NCI-H2196 treated with DMSO at 0.1 percent for 48 hours (cell line): ENCODE results near the gene REC8.
A peak's percentile ranks its signal among the peaks of the same experiment; 100 is the strongest.

Experiments
- DNase-seq: peaks from one replicate; lab custom pipeline; 2025; ENCODE audit not compliant: unreplicated experiment; lab: John Stamatoyannopoulos, UW

The REC8 gene

DNA sequence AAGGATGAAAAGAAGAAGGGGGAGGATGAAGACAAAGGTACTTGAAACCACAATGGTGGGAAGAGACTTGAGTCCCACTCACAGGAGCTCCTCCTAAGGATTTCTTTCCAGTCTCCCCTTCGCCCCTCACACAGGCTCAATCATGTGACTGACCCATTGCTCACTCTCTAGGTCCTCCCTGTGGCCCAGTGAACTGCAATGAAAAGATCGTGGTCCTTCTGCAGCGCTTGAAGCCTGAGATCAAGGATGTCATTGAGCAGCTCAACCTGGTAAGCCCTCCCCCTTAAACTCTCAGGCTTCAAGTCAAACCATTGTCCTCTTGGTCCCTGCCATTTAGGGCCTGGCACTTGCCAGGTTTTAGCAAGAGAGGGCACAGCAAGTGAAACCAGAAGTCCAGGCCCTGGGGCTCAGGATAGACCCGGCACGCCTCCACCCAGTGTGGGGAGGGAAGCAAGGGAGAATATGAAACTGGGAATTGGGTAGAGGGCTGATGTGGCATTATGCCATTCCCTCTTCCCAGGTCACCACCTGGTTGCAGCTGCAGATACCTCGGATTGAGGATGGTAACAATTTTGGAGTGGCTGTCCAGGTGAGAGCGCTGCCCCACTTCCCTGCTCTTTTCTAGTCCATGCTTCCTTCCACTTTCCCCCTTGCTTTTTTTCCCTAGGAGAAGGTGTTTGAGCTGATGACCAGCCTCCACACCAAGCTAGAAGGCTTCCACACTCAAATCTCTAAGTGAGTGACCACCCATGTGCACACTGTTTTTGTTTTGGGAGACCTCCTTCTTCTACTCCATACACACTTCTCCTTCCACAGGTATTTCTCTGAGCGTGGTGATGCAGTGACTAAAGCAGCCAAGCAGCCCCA, 34.1 kb upstream of the REC8 start:
- no peak for DNase-seq

GRCh38 chr14:24138396-24139271, 33.2 kb upstream of the REC8 start:
- no peak for DNase-seq

DNA sequence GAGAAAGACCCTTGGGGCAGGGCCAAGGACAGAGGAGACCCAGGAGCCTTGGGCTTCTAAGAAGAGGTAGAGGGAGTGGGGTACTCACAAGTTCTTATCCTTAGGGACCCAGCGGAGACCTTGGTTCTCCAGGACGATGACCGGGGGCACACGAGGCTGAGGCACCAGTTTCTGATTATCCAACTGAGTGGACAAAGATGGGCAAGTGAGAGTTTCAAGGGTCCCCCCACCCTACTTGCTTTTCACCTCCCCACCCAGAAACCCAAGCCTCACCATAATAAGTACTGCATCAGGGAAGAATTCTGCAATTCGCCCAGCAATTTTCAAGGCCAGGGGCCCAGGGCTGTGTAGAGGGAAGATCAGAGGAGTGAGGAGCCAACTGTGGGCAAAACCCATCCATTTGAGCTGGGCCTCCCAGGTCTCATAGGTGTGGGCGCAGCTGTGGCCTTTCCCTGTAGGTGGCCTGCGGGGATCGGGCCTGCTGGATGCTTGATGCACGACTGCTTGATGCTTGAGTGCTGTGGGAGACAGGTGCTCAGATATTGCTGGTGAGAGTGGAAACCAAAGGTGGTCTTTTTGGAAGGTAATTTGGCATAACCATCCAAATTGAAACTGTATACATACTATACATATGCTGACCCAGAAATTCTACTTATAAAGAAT, 32.5 kb upstream of the REC8 start:
- DNase-seq = no peak

DNA sequence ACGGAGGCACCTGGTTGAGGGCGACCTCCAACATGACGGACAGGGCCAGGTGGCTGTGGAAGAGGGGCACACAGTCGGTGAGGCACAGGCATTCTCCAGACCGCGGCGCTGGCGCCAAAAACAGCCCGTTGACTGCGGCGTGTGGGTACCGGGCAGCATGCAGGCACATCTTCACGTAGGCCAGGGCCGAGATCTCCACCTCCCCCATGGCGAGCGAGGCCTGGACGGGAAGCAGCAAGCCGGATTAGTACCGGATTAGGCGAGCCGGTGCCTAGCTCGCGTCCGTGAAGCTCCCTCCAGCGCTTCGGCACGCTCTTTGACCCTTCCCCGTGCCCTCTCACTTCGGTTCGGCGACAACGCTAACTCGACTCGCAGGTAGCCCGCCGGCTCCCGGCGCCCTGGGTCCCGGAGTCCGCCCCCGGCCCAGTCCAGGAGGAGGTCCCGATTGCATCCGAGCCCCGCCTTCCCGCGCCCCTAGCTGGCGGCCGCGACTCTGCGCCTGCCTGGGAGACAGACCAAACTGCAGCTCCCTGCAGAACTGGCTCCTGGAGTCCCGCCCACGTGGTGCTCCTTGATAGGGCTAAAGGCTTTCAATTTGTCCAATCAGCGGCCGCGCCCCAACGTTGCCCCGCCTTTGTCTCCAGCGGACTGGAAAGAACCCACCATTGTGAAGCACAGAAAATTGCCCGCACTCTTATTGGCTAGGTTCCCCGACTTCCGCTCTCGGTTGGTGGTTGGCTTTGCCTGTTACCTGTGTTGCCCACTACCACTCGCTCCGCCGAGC, 30.6 kb upstream of the REC8 start, which contains the start of gene EMC9:
EMC9 (minus strand) TSS at position 495 of the 784 bp plus-strand sequence; CDS start at position 208, 287 bp downstream.
- peak; percentile 99 for DNase-seq

GRCh38 chr14:24143511-24143910, 28.4 kb upstream of the REC8 start:
- DNase-seq = no peak

DNA sequence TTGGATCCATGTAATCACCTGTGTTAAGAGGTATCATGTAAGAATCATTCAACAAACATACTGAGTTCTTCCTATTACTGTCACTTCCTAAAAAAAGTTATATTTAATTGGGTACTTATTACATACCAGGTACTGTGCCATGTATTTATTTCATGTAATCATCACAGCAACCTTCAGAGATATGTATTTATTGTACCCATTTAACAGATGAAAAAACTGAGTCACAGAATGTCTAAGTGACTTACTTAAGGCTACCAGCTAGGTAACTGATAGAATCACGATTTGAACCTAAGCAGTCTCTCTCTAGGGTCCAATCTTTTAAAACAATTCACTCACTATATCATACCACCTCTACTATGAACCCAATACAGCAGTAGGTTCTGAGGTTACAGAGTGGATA, 27.4 kb upstream of the REC8 start:
- DNase-seq = no peak

- DNase-seq = no peak
These were observed 26.7 kb upstream of the REC8 start for GRCh38 chr14:24145219-24145618.

GRCh38 chr14:24145690-24146452, 26.0 kb upstream of the REC8 start:
- no peak for DNase-seq

DNA sequence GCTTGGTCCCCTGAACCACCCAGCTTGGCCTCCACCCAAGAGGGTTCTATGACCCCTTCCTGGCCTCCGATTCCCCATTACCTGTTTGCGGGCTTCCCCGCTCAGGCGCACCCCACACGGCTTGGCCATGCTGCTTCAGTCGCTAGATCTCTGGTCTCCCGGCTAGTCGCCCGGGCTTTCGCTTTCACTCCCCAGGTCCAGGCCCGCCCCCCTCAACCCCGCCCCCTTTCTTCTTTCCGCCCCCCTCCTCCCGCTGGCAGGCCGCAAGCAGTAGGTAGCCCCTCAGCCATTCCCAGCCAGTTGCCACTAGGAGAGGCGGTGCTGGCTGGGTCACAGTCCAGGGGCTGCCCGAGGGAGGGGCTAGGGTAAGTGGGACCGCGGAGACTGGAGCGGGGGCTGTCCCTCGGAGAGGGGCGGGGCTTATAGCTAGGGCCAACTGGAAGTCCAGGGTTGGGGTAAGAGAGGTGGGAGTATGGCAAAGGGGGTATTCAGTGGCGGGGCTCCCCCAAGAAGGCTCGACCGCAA, 25.4 kb upstream of the REC8 start, which contains the start of gene PSME2:
PSME2 (minus strand) TSS at position 158 of the 525 bp plus-strand sequence; CDS start at position 129, 29 bp downstream.
- peak; percentile 96 for DNase-seq

GRCh38 chr14:24146978-24147760, 24.7 kb upstream of the REC8 start, which contains the start of gene RNF31:
TSS of gene RNF31 (plus strand) at chr14:24147498. CDS start at chr14:24147699, 201 bp downstream.
- DNase-seq = peak; percentile 98

DNA sequence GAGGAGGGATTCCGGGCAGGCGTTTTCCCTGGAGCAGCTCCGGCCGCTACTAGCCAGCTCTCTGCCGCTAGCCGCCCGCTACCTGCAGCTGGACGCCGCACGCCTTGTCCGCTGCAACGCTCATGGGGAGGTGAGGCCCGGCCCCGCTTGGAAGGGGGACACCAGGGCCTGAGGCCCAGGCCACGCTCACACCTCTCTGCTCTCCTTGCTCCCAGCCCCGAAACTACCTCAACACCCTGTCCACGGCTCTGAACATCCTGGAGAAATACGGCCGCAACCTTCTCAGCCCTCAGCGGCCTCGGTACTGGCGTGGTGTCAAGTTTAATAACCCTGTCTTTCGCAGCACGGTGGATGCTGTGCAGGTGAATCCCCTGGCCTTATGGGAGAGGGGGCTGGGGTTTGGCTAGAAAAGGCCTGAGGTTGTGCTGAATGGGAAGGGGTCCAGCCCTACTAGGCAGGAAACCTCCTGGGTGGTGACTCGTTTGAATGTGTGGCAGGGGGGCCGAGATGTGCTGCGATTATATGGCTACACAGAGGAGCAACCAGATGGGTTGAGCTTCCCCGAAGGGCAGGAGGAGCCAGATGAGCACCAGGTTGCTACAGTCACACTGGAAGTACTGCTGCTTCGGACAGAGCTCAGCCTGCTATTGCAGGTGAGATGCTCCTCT, 24.0 kb upstream of the REC8 start:
- no peak for DNase-seq

DNA sequence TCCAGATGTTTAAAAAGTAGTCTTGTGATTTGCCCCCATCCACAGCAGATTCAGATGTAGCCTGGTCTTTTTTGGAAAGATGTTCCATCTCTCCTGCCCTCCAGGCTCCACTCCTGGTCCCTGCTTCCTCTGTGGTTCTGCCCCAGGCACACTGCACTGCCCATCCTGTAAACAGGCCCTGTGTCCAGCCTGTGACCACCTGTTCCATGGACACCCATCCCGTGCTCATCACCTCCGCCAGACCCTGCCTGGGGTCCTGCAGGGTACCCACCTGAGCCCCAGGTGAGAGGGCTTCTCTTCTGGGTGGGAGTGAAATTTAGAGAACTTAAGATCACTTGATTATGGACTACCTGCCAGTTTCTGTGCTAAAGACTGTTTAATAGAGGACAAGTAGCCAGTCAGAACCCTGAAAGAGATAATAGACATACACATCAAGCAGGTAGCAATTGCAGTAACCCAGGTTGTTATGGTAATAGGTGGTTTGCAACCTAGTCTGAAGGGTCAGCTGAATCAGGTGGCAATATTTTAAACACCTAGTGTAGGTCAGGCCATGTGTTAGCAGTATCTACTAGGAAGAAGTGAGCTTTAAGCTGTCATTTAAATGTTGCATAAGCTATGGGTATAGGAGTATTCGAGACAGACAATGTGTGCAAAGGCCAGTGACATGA, 22.4 kb upstream of the REC8 start:
- no peak for DNase-seq

DNA sequence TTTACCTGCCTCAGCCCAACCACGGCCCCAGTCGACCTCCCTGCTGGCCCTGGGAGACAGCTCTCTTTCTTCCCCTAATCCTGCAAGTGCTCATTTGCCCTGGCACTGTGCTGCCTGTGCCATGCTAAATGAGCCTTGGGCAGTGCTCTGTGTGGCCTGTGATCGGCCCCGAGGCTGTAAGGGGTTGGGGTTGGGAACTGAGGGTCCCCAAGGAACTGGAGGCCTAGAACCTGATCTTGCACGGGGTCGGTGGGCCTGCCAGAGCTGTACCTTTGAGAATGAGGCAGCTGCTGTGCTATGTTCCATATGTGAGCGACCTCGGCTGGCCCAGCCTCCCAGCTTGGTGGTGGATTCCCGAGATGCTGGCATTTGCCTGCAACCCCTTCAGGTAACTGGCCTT, 21.8 kb upstream of the REC8 start:
- DNase-seq = no peak

- no peak for DNase-seq
These were observed 21.3 kb upstream of the REC8 start for GRCh38 chr14:24150567-24150966.

- DNase-seq = no peak
These were observed 20.9 kb upstream of the REC8 start for GRCh38 chr14:24150993-24151392.

GRCh38 chr14:24151404-24152080, 20.3 kb upstream of the REC8 start:
- DNase-seq = no peak

DNA sequence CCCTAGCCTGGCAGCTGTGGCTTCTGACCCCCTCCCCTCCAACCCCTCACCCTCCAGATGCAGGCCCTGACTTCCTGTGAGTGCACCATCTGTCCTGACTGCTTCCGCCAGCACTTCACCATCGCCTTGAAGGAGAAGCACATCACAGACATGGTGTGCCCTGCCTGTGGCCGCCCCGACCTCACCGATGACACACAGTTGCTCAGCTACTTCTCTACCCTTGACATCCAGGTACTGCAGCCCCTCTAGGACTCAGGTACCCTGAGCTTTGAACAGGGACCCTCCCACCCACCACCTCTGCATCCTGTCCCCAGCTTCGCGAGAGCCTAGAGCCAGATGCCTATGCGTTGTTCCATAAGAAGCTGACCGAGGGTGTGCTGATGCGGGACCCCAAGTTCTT, 16.8 kb upstream of the REC8 start:
- no peak for DNase-seq
